Stimulated activated naive CD4-positive, alpha-beta T cell treated with Interleukin-2 at 50 U/mL for 16 hours (primary cell): ENCODE data around the gene HERC6.
"Not testable (repeated sequence)": the region's sequence is repeated elsewhere in the genome, so short reads cannot be mapped to it uniquely, and the experiment has no call there.

ENCODE experiments used
- DNase-seq: peaks from one replicate; lab custom pipeline; 2025; lab: John Stamatoyannopoulos, UW

HERC6 gene

DNA sequence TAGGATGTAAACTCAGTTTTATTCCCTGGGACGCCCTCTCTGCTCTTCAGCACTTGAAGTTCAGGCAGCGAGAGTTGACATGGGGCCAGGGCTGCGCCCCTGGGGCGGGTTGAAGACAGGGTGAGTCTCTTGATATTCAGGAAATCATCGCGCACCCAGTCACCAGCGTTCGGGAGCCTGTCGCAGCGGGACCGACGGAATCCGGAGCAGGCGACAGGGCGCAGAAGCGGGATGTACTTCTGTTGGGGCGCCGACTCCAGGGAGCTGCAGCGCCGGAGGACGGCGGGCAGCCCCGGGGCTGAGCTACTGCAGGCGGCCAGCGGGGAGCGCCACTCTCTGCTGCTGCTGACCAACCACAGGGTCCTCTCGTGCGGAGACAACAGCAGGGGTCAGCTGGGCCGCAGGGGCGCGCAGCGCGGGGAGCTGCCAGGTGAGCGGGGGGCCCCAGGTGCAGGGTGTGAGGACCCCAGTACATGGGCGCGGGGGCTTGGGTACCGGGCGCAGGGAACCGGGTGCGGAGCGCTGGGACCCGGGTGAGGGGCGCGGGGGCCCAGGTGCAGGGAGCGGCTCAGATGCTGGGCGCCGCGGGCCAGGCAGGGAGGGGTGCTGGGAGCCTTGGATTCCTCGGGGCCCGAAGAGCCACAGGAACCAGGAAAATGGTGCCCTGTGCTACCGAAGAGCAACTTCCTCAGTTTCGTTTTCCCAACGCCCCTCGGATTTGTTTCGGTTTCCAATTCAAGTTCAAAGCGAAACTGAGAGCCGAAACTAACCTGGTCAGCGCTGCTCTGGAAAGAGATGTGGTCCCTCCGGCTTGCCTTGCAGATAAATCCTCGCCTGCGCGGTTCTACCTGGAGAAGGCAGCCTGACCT lies at the start of gene HERC6:
Gene HERC6 (plus strand): TSS at position 162 of the 869 bp plus-strand sequence. CDS start 70 bp downstream, at position 232.
- peak; percentile 68 for DNase-seq

DNA sequence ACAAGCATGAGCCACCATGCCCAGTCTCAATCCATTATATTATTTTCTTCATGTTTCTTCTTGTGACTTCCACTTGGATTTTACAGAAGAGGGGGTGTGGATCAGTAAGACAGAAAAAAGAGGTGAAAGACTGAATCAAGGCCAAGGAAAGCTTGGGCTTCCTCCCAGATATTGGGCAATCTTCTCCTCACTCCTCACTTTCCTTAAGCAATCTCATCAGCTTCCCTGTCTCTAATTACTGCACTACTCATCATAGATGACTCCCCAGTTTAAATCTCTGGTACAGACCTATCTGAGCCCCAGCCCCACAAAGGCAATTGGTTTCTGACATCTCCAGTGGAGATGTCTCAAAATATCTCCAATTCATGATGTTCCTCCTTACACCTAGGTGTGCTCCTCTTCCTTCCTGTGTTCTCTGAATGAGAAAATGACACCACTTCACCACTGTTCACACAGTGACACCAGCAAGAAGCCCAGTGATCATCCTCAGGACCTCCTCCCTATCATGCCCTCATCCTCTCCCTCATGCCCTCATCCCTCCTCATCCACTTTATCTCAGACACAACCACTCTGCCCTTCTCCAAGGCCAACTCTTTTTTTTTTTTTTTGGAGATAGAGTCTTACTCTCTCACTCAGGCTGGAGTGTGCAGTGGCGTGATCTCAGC lies 44.8 kb upstream of the HERC6 start:
- DNase-seq: no peak

DNA sequence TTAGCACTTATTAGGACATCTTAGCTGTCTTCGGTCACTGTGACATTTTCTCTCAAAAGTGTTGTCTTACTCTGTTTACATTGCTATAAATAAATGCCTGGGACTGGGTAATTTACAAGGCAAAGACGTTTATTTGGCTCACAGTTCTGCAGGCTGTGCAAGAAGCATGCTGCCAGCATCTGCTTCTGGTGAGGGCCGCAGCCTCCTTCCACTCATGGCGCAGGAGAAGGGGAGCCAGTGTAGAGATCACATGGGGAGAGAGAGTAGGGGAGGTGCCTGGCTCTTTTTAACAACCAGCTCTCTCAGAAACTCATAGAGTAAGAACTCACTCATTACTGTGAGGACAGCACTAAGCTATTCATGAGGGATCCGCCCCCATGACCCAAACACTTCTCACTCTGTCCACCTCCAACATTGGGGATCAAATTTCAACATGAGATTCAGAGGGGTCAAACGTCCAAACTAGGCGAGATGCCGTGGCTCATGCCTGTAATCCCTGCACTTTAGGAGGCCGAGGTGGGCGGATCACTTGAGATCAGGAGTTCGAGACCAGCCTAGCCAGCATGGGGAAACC lies 43.5 kb upstream of the HERC6 start:
- no peak for DNase-seq

GRCh38 chr4:88341227-88342192 lies 37.1 kb upstream of the HERC6 start:
- no peak for DNase-seq

DNA sequence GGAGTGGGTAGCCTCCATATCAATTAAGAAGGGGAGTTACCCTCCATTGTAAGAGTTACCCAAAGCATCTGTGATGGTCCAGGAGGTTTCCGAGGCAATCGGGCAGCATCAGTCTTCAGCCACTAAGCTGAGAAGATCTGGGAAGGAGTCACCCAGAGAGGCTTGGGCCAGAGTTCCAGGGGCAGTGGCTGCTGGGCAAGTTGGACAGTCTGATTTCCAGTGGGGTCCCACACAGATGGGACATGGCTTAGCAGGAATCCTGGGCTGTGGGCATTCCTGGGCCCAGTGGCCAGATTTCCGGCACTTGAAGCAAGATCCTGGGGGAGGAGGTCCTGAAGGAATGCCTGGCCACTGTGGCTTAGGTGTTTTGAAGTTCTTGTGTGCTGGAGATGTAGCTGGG lies 31.8 kb upstream of the HERC6 start:
- not testable (repeated sequence) for DNase-seq

- not testable (repeated sequence) for DNase-seq
Observed at GRCh38 chr4:88348761-88349160, 29.9 kb upstream of the HERC6 start.

DNA sequence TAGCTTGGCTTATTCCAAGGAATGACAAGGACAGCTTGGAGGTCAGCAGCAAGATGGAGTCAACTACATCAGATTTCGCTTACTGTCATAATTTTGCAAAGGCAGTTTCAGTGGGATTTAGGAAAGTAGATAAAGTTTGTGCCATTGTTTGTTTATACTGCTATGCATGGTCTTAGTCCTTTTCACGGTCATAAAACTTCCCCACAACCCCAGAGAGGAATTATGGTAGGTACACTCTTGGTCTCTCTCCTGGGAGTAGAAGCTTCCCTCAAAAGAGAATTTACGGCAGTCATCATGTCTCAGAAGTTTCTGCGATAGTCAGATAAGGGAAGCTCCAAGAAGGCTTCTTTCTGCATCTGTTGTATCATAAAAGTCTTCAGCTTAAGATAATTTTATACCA lies 27.9 kb upstream of the HERC6 start:
- DNase-seq: no peak

- no peak for DNase-seq
Observed at GRCh38 chr4:88352062-88352740, 26.5 kb upstream of the HERC6 start.

- no peak for DNase-seq
Observed at GRCh38 chr4:88353324-88353723, 25.3 kb upstream of the HERC6 start.

- no peak for DNase-seq
Observed at GRCh38 chr4:88356771-88357170, 21.9 kb upstream of the HERC6 start.

GRCh38 chr4:88357262-88357661 lies 21.4 kb upstream of the HERC6 start:
- DNase-seq: no peak

DNA sequence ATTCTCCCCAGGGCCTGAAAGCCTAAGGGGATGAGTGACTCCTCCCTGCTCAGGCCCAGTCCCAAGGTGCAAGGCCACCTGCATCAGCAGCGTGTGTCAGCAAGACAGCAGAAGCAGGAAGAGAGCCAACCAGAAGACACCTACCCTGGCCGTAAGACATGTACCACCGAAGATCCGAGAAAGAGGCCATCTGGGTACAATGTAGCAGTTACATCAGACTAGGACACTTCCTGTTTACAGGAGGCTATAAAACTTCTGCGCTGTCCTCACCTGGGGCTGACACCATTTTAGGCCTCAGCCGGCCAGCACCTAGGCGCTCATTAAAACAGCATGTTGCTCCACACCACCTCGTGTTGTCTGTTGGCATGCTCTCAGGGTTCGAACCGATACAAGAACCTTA lies 19.1 kb upstream of the HERC6 start:
- DNase-seq: no peak

- DNase-seq: no peak
Observed at GRCh38 chr4:88360256-88360655, 18.4 kb upstream of the HERC6 start.

DNA sequence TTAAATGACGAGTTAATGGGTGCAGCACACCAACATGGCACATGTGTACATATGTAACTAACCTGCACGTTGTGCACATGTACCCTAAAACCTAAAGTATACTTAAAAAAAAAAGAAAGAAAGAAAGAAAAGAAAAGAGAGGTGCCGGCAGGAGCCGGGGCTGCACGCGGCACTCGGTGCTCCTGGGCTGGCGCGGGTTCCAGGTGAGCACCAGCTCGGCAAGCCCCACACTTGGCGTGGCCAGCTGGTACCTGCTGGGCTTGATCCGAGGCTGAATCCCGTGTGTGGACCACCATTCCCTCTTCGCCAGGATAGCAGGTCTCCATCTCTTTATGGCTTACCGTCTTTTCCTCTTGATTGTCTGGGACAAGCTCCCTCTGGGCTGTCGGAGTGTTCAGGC lies 17.9 kb upstream of the HERC6 start:
- no peak for DNase-seq

DNA sequence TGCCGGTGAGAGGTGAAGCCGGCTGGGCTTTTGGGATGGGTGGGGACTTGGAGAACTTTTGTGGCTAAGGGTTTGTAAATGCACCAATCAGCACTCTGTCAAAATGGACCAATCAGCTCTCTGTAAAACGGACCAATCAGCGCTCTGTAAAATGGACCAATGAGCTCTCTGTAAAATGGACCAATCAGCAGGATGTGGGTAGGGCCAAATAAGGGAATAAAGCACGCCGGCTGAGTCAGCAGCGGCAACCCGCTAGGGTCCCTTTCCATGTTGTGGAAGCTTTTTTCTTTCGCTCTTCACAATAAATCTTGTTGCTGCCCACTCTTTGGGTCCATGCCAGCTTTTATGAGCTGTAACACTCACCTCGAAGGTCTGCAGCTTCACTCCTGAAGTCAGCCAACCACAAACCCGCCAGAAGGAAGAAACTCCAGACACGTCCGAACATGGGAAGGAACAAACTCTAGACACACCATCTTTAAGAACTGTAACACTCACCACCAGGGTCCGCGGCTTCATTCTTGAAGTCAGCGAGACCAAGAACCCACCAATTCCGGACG lies 17.4 kb upstream of the HERC6 start:
- DNase-seq: not testable (repeated sequence)

DNA sequence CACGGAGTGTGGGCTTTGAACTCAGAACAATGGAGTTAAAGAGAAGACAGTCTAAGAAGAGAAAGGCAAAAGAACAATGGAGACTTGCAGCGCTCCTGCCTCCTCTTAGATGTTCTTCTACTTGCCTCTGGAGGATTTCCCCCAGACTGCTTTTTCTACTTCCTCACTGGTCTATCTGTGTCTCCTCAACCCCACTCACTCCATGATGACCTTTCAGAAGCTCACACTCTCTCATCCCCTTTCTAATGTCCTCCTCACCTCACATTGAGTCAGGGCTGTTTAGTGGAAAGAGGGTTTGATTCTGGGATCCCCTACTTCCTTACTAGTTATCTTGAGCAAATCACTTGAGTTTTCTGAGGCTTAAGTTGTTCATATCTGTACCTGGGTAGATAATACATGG lies 12.2 kb upstream of the HERC6 start:
- DNase-seq: no peak

- no peak for DNase-seq
Observed at GRCh38 chr4:88367826-88368225, 10.8 kb upstream of the HERC6 start.

DNA sequence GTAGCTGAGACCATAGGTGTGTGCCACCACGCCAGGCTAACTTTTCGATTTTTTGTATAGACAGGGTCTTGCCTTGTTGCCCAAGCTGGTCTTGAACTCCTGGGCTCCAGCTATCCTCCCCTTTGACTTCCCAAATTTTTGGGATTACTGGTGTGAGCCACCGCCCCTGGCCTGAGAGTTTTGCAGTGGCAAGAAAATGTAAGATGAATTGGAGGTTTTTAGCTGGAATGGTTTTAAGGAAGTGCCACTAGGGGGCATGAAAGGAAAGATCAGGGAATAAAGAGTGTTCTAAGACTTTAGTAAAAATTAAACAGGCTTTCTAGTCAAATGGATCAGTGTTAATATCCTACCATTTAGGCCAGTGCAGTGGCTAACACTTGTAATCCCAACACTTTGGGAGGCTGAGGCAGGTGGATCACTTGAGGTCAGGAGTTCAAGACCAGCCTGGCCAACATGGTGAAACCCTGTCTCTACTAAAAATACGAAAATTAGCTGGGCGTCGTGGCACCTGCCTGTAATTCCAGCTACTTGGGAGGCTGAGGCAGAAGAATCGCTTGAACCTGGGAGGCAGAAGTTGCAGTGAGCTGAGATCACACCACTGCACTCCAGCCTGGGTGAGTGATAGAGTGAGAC lies 9.4 kb upstream of the HERC6 start:
- DNase-seq: not testable (repeated sequence)

- DNase-seq: no peak
Observed at GRCh38 chr4:88381123-88381522, 2.5 kb downstream of the HERC6 start.

DNA sequence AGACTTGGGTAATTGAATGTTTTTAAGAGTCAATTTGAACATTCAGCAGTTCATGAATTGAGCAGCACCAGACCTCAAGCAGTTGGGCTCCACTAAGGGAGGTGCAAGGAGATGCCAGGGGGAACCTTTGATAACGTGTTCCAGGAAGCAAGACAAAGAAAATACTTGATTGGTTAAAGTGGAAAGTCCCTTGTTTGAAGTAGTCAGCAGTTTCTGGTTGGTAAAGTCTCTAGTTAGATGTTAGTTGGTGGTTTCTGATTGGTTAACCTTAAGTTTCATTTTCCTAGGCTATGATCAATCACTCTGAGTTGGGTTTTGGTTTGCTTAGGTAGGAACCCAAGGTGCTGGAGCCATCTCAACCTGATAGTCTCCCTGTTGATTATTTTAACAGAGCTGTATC lies 4.0 kb downstream of the HERC6 start:
- peak; percentile 60 for DNase-seq
